Activated CD8-positive, alpha-beta memory T cell treated with anti-CD3 and anti-CD28 coated beads, Interleukin-2, amount 10 ng/mL, durations not matched to agents 7 days and 5 days (primary cell): ENCODE data around the gene USH2A. TPM values are rescaled to one million over a fixed set of nuclear protein-coding genes. Genes with fewer than 3 reads are reported as not detected.

Experiments
- ATAC-seq: fragments of 150-1000 bp; cut with Tn5 transposase; one replicate; pipeline ENCODE4 v1.10.0; 2021; ENCODE audit warnings: moderate library complexity
- CTCF ChIA-PET: fragments of 350-600 bp; sonication (Branson Sonifier 250); formaldehyde crosslinking; loops from one replicate; lab custom pipeline; 2021; ENCODE audit warnings: antibody characterized with exemption; lab: Charles Lee
- DNase-seq: peaks from one replicate; pipeline ENCODE4 v3.0.0-alpha.2; 2020
- H3K27ac Mint-ChIP-seq: one replicate; pipeline ENCODE4 v1.8.0; 2021; ENCODE audit warnings: mild to moderate bottlenecking, mixed read lengths
- H3K27me3 Mint-ChIP-seq: one replicate; pipeline ENCODE4 v1.8.0; 2021; ENCODE audit warnings: mixed read lengths
- H3K36me3 Mint-ChIP-seq: one replicate; pipeline ENCODE4 v1.8.0; 2021; ENCODE audit warnings: mild to moderate bottlenecking, mixed read lengths
- H3K4me1 Mint-ChIP-seq: one replicate; pipeline ENCODE4 v1.8.0; 2021; ENCODE audit warnings: mixed read lengths
- H3K4me3 Mint-ChIP-seq: one replicate; pipeline ENCODE4 v1.8.0; 2021; ENCODE audit warnings: mild to moderate bottlenecking, moderate library complexity, mixed read lengths
- H3K9me3 Mint-ChIP-seq: one replicate; pipeline ENCODE4 v1.8.0; 2022; ENCODE audit warnings: low read depth, mixed read lengths
- total RNA-seq, 2 experiments: library from RNA; stranded (reverse); gene quantifications; one replicate each; pipeline ENCODE4 v1.2.3, GENCODE V29; 2021

USH2A gene
- total RNA-seq, 2 experiments from 2014 or later, result not detected

GRCh38 chr1:215833941-215834729 is 589.1 kb downstream of the USH2A start:
- Mint-ChIP-seq H3K27ac (no peak overlapping the region), H3K4me3 (no peak overlapping the region), H3K36me3 (no peaks in the 10 kb centered on the region), H3K9me3 (peaks cover 9% of the 10 kb centered on the region), H3K4me1 (no peaks in the 10 kb centered on the region), H3K27me3 (no peaks in the 10 kb centered on the region)
- DNase-seq (no peak), ATAC-seq (no peak)
- CTCF ChIA-PET, result no interaction called here

- CTCF ChIA-PET, result no interaction called here
- ATAC-seq (no peak), DNase-seq (no peak)
- no peak overlapping the region for H3K27ac Mint-ChIP-seq
- no peaks in the 10 kb centered on the region for H3K36me3 Mint-ChIP-seq
- peaks cover 9% of the 10 kb centered on the region for H3K9me3 Mint-ChIP-seq
- H3K4me3 Mint-ChIP-seq, result no peak overlapping the region
- H3K4me1 Mint-ChIP-seq, result no peaks in the 10 kb centered on the region
- no peaks in the 10 kb centered on the region for H3K27me3 Mint-ChIP-seq
Observed at GRCh38 chr1:215830226-215830810, 592.9 kb downstream of the USH2A start.

- no peak for ATAC-seq
- no peak for DNase-seq
- Mint-ChIP-seq H3K27ac (no peak overlapping the region), H3K9me3 (peaks cover 8% of the 10 kb centered on the region), H3K4me3 (no peak overlapping the region), H3K4me1 (no peaks in the 10 kb centered on the region), H3K27me3 (no peaks in the 10 kb centered on the region), H3K36me3 (no peaks in the 10 kb centered on the region)
- CTCF ChIA-PET, result no interaction called here
Observed at GRCh38 chr1:215825056-215825455, 598.2 kb downstream of the USH2A start.

- H3K27ac Mint-ChIP-seq, result no peak overlapping the region
- peaks cover 4% of the 10 kb centered on the region for H3K9me3 Mint-ChIP-seq
- H3K27me3 Mint-ChIP-seq, result no peaks in the 10 kb centered on the region
- no peak for DNase-seq
- ATAC-seq, result no peak
- H3K36me3 Mint-ChIP-seq, result no peaks in the 10 kb centered on the region
- H3K4me3 Mint-ChIP-seq, result no peak overlapping the region
- CTCF ChIA-PET, result no interaction called here
- no peaks in the 10 kb centered on the region for H3K4me1 Mint-ChIP-seq
Observed at GRCh38 chr1:215824245-215824644, 599.0 kb downstream of the USH2A start.

- Mint-ChIP-seq H3K27ac (no peak overlapping the region), H3K4me1 (no peaks in the 10 kb centered on the region)
Observed at GRCh38 chr1:215819114-215819513, 604.1 kb downstream of the USH2A start.

GRCh38 chr1:215807911-215808436 is 615.3 kb downstream of the USH2A start:
- ATAC-seq (no peak), DNase-seq (no peak)
- Mint-ChIP-seq H3K4me1 (no peaks in the 10 kb centered on the region), H3K4me3 (no peak overlapping the region), H3K36me3 (no peaks in the 10 kb centered on the region), H3K27ac (no peak overlapping the region), H3K9me3 (peaks cover 6% of the 10 kb centered on the region), H3K27me3 (no peaks in the 10 kb centered on the region)
- CTCF ChIA-PET, result no interaction called here

More at GRCh38 chr1:215819114-215819513, 604.1 kb downstream of the USH2A start:
- H3K27me3 Mint-ChIP-seq, result no peaks in the 10 kb centered on the region
- peaks cover 4% of the 10 kb centered on the region for H3K9me3 Mint-ChIP-seq
- DNase-seq (no peak), ATAC-seq (no peak)
- no peaks in the 10 kb centered on the region for H3K36me3 Mint-ChIP-seq
- no peak overlapping the region for H3K4me3 Mint-ChIP-seq
- CTCF ChIA-PET, result no interaction called here

- Mint-ChIP-seq H3K36me3 (no peaks in the 10 kb centered on the region), H3K27me3 (no peaks in the 10 kb centered on the region), H3K9me3 (peaks cover 6% of the 10 kb centered on the region), H3K4me3 (no peak overlapping the region), H3K27ac (no peak overlapping the region), H3K4me1 (no peaks in the 10 kb centered on the region)
- no peak for DNase-seq
- CTCF ChIA-PET, result no interaction called here
- no peak for ATAC-seq
Observed at GRCh38 chr1:215807218-215807617, 616.0 kb downstream of the USH2A start.

GRCh38 chr1:215797859-215798258 is 625.4 kb downstream of the USH2A start:
- H3K4me3 Mint-ChIP-seq, result no peak overlapping the region
- no peak overlapping the region for H3K27ac Mint-ChIP-seq
- no peaks in the 10 kb centered on the region for H3K27me3 Mint-ChIP-seq
- ATAC-seq, result no peak
- peaks cover 9% of the 10 kb centered on the region for H3K9me3 Mint-ChIP-seq
- no peaks in the 10 kb centered on the region for H3K36me3 Mint-ChIP-seq
- no peak for DNase-seq
- no peaks in the 10 kb centered on the region for H3K4me1 Mint-ChIP-seq
- CTCF ChIA-PET, result no interaction called here

GRCh38 chr1:215794156-215794555 is 629.1 kb downstream of the USH2A start:
- H3K27ac Mint-ChIP-seq, result no peak overlapping the region
- no peaks in the 10 kb centered on the region for H3K27me3 Mint-ChIP-seq
- CTCF ChIA-PET, result no interaction called here
- DNase-seq (no peak), ATAC-seq (no peak)
- no peaks in the 10 kb centered on the region for H3K4me1 Mint-ChIP-seq
- H3K4me3 Mint-ChIP-seq, result no peak overlapping the region
- no peaks in the 10 kb centered on the region for H3K36me3 Mint-ChIP-seq
- peaks cover 8% of the 10 kb centered on the region for H3K9me3 Mint-ChIP-seq

GRCh38 chr1:215793180-215793579 is 630.1 kb downstream of the USH2A start:
- H3K9me3 Mint-ChIP-seq, result peaks cover 6% of the 10 kb centered on the region
- no peaks in the 10 kb centered on the region for H3K36me3 Mint-ChIP-seq
- H3K27me3 Mint-ChIP-seq, result no peaks in the 10 kb centered on the region
- DNase-seq, result no peak
- CTCF ChIA-PET, result no interaction called here
- no peak overlapping the region for H3K27ac Mint-ChIP-seq
- no peak overlapping the region for H3K4me3 Mint-ChIP-seq
- no peaks in the 10 kb centered on the region for H3K4me1 Mint-ChIP-seq
- ATAC-seq, result no peak

- H3K36me3 Mint-ChIP-seq, result no peaks in the 10 kb centered on the region
- CTCF ChIA-PET, result no interaction called here
- H3K27me3 Mint-ChIP-seq, result no peaks in the 10 kb centered on the region
- DNase-seq (no peak), ATAC-seq (no peak)
- H3K4me3 Mint-ChIP-seq, result no peak overlapping the region
- H3K27ac Mint-ChIP-seq, result no peak overlapping the region
- peaks cover 6% of the 10 kb centered on the region for H3K9me3 Mint-ChIP-seq
- H3K4me1 Mint-ChIP-seq, result no peaks in the 10 kb centered on the region
Observed at GRCh38 chr1:215792446-215792845, 630.8 kb downstream of the USH2A start.

GRCh38 chr1:215789981-215790380 is 633.3 kb downstream of the USH2A start:
- CTCF ChIA-PET, result no interaction called here
- H3K4me3 Mint-ChIP-seq, result no peak overlapping the region
- H3K4me1 Mint-ChIP-seq, result no peaks in the 10 kb centered on the region
- no peak overlapping the region for H3K27ac Mint-ChIP-seq
- DNase-seq (no peak), ATAC-seq (no peak)
- no peaks in the 10 kb centered on the region for H3K27me3 Mint-ChIP-seq
- peaks cover 4% of the 10 kb centered on the region for H3K9me3 Mint-ChIP-seq
- no peaks in the 10 kb centered on the region for H3K36me3 Mint-ChIP-seq

- H3K9me3 Mint-ChIP-seq, result no peaks in the 10 kb centered on the region
- ATAC-seq, result no peak
- CTCF ChIA-PET, result no interaction called here
- no peaks in the 10 kb centered on the region for H3K36me3 Mint-ChIP-seq
- H3K4me1 Mint-ChIP-seq, result no peaks in the 10 kb centered on the region
- H3K27me3 Mint-ChIP-seq, result no peaks in the 10 kb centered on the region
- no peak for DNase-seq
- H3K4me3 Mint-ChIP-seq, result no peak overlapping the region
- no peak overlapping the region for H3K27ac Mint-ChIP-seq
Observed at GRCh38 chr1:215786997-215787396, 636.3 kb downstream of the USH2A start.

- CTCF ChIA-PET, result no interaction called here
- Mint-ChIP-seq H3K4me1 (no peaks in the 10 kb centered on the region), H3K27ac (no peak overlapping the region), H3K36me3 (no peaks in the 10 kb centered on the region), H3K4me3 (no peak overlapping the region), H3K27me3 (no peaks in the 10 kb centered on the region), H3K9me3 (peaks cover 3% of the 10 kb centered on the region)
- ATAC-seq (no peak), DNase-seq (no peak)
Observed at GRCh38 chr1:215780641-215781040, 642.6 kb downstream of the USH2A start.
